PC-9 (cell line): ENCODE results near the gene CACNA1I.

Experiments used
- EZH2 ChIP-seq: fragments of 200-600 bp; sonication (generic); IDR thresholded peaks from 2 replicates; pipeline ENCODE4 v1.8.0; 2017; ENCODE audit warnings: antibody characterized with exemption, low read depth
- TF ChIP-seq, protein P1 (sequence below): fragments of 200-600 bp; sonication (generic); conservative IDR thresholded peaks from 2 replicates; pipeline ENCODE4 v1.6.1; 2017; ENCODE audit warnings: mixed run types, antibody characterized with exemption, mild to moderate bottlenecking, moderate library complexity

DNA sequence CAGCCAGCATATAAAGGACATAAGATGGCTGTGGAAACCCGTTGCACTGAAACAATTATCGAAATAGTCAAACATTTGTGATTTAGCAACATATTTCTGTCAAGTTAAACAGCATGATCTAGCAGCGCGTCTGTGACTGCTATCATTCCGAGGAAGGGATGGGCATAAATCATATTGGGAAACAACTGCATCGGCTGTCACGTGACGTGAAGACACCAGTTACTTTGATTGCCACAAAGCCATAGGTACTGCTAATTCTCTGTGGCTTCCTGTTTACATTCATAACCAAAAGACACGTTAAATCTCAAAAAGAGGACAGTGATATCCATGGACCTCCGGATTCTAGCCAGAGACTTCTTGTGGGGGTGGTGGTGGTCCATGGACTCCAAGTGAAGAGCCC lies 87.8 kb downstream of the CACNA1I start:
- TF ChIP-seq EZH2: no peak
- TF ChIP-seq, protein P1, sequence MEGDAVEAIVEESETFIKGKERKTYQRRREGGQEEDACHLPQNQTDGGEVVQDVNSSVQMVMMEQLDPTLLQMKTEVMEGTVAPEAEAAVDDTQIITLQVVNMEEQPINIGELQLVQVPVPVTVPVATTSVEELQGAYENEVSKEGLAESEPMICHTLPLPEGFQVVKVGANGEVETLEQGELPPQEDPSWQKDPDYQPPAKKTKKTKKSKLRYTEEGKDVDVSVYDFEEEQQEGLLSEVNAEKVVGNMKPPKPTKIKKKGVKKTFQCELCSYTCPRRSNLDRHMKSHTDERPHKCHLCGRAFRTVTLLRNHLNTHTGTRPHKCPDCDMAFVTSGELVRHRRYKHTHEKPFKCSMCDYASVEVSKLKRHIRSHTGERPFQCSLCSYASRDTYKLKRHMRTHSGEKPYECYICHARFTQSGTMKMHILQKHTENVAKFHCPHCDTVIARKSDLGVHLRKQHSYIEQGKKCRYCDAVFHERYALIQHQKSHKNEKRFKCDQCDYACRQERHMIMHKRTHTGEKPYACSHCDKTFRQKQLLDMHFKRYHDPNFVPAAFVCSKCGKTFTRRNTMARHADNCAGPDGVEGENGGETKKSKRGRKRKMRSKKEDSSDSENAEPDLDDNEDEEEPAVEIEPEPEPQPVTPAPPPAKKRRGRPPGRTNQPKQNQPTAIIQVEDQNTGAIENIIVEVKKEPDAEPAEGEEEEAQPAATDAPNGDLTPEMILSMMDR: no peak
